Measurements from ENCODE around the gene SWSAP1.
"Not testable (repeated sequence)": the region's sequence is repeated elsewhere in the genome, so short reads cannot be mapped to it uniquely, and the experiment has no call there.

Gene SWSAP1

DNA sequence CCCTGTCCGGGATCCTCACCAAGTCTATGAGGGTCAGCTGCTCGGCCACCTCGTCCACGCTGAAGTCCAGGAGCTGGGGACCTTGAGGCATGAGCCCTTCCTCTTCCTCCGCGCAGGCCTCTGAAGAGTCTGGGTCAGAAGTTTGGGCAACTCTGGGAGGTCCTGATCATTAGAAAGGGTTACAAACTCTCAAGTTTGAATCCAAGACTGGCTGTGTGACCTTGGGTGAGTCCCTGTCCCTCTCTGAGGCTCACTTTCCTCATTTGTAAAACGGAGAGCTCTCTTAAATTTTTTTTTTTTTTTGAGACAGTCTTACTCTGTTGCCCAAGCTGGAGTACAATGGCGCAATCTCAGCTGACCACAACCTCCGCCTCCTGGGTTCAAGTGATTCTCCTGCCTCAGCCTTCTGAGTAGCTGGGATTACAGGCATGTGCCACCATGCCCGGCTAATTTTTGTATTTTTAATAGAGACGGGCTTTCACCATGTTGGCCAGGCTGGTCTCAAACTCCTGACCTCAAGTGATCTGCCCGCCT lies 32.3 kb downstream of the SWSAP1 start:
- not testable (repeated sequence) for H2BK12ac ChIP-seq (ENCODE audit: low read length); H3K23ac ChIP-seq (ENCODE audit: low read length); H2AK5ac ChIP-seq (ENCODE audit: low read length); H4K91ac ChIP-seq (ENCODE audit: low read depth, low read length); H4K8ac ChIP-seq (ENCODE audit: low read depth, low read length); H3K79me1 ChIP-seq (ENCODE audit: low read length); H3K9me3 ChIP-seq (ENCODE audit: insufficient read depth, low read depth, low read length); H3K4me2 ChIP-seq (ENCODE audit: low read length); H3K27ac ChIP-seq (ENCODE audit: low read depth, low read length); H3K4me3 ChIP-seq (ENCODE audit: low read depth, low read length); H2BK120ac ChIP-seq (ENCODE audit: insufficient read depth, low read length, poor library complexity); H4K12ac ChIP-seq (ENCODE audit: low read depth, low read length); H3K4me1 ChIP-seq (ENCODE audit: control insufficient read depth in 1 of 2, insufficient read depth in 2 of 2, low read length in 2 of 2); H2AFZ ChIP-seq (ENCODE audit: insufficient read depth, low read length, poor library complexity); H3K79me2 ChIP-seq (ENCODE audit: control insufficient read depth, insufficient read depth, low read length, poor library complexity); H3K18ac ChIP-seq (ENCODE audit: low read length); DNase-seq; H3K9ac ChIP-seq (ENCODE audit: low read length); H3K14ac ChIP-seq (ENCODE audit: low read length); H3K4ac ChIP-seq (ENCODE audit: low read depth, low read length); H2BK5ac ChIP-seq (ENCODE audit: low read depth, low read length, poor library complexity); H3K27me3 ChIP-seq (ENCODE audit: insufficient read depth, low read length)
- peaks cover 16 to 22% of the 10 kb centered on the region in 2 experiments for H3K36me3 ChIP-seq (ENCODE audit: control insufficient read depth in 1 of 2, insufficient read depth in 2 of 2, low read length in 2 of 2)
- WGBS (ENCODE audit: extremely low coverage, insufficient coverage, insufficient read length), result no CpG with 5 or more reads among the region's 12 CpGs

DNA sequence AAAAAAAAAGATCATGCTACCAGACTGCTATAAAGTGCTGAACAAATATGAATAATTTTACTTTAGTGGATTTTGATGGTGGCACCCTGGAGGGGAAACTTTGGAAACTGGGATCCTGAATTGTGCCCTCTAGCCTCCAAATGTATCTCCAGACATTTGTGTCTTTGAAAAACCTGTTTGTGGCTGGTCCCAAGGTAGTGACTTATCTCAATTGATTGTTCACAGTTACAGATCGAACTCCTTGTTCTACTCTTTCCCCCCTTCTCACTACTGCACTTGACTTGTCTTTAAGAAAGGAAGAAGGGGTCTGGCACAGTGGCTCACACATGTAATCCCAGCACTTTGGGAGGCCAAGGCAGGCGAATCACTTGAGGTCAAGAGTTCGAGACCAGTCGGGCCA lies 34.1 kb downstream of the SWSAP1 start:
- H3K27ac ChIP-seq (ENCODE audit: low read depth, low read length), result no peak overlapping the region
- H4K8ac ChIP-seq (ENCODE audit: low read depth, low read length), result no peak overlapping the region
- H3K14ac ChIP-seq (ENCODE audit: low read length), result no peak overlapping the region
- H3K23ac ChIP-seq (ENCODE audit: low read length), result no peak overlapping the region
- no peak overlapping the region for H4K91ac ChIP-seq (ENCODE audit: low read depth, low read length)
- no peak overlapping the region for H2BK12ac ChIP-seq (ENCODE audit: low read length)
- H3K4me2 ChIP-seq (ENCODE audit: low read length), result no peak overlapping the region
- whole genome bisulfite sequencing (ENCODE audit: extremely low coverage, insufficient coverage, insufficient read length), result no CpG with 5 or more reads among the region's 4 CpGs
- no peak overlapping the region for H2AK5ac ChIP-seq (ENCODE audit: low read length)
- H3K4me1 ChIP-seq (ENCODE audit: control insufficient read depth in 1 of 2, insufficient read depth in 2 of 2, low read length in 2 of 2), result no peaks in the 10 kb centered on the region
- peaks cover 10 to 11% of the 10 kb centered on the region in 2 experiments for H3K36me3 ChIP-seq (ENCODE audit: control insufficient read depth in 1 of 2, insufficient read depth in 2 of 2, low read length in 2 of 2)
- no peak overlapping the region for H3K18ac ChIP-seq (ENCODE audit: low read length)
- H3K4me3 ChIP-seq (ENCODE audit: low read depth, low read length), result no peak overlapping the region
- no peaks in the 10 kb centered on the region for H3K79me2 ChIP-seq (ENCODE audit: control insufficient read depth, insufficient read depth, low read length, poor library complexity)
- H3K9ac ChIP-seq (ENCODE audit: low read length), result no peak overlapping the region
- no peak overlapping the region for H2BK120ac ChIP-seq (ENCODE audit: insufficient read depth, low read length, poor library complexity)
- H3K9me3 ChIP-seq (ENCODE audit: insufficient read depth, low read depth, low read length), result peaks cover 1% of the 10 kb centered on the region
- no peak for DNase-seq
- H4K12ac ChIP-seq (ENCODE audit: low read depth, low read length), result no peak overlapping the region
- no peak overlapping the region for H2AFZ ChIP-seq (ENCODE audit: insufficient read depth, low read length, poor library complexity)
- no peaks in the 10 kb centered on the region for H3K79me1 ChIP-seq (ENCODE audit: low read length)
- H2BK5ac ChIP-seq (ENCODE audit: low read depth, low read length, poor library complexity), result no peak overlapping the region
- H3K27me3 ChIP-seq (ENCODE audit: insufficient read depth, low read length), result no peaks in the 10 kb centered on the region
- H3K4ac ChIP-seq (ENCODE audit: low read depth, low read length), result no peak overlapping the region

DNA sequence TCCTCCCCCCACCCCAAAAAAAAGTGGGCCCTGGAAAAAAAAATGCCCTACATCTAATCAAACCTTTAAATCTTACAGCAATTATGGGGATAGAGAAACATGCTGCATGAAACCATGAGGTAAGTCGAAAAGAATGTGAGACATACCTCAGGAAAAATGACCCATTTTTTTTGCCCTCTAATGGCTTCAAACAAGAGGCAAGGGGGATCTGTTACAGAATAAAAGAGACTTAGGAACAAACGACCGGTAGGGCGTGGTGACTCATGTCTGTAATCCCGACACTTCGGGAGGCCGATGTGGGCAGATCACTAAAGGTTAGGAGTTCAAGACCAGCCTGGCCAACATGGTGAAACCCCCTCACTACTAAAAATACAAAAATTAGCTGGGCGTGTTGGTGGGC lies 36.2 kb downstream of the SWSAP1 start:
- no peaks in the 10 kb centered on the region for H3K9me3 ChIP-seq (ENCODE audit: insufficient read depth, low read depth, low read length)
- no peak overlapping the region for H3K4ac ChIP-seq (ENCODE audit: low read depth, low read length)
- no CpG with 5 or more reads among the region's 8 CpGs for WGBS (ENCODE audit: extremely low coverage, insufficient coverage, insufficient read length)
- no peak overlapping the region for H3K18ac ChIP-seq (ENCODE audit: low read length)
- H4K91ac ChIP-seq (ENCODE audit: low read depth, low read length), result no peak overlapping the region
- H3K79me2 ChIP-seq (ENCODE audit: control insufficient read depth, insufficient read depth, low read length, poor library complexity), result no peaks in the 10 kb centered on the region
- H4K12ac ChIP-seq (ENCODE audit: low read depth, low read length), result no peak overlapping the region
- DNase-seq, result peak; percentile 24 to 60
- no peak overlapping the region for H3K14ac ChIP-seq (ENCODE audit: low read length)
- H3K27me3 ChIP-seq (ENCODE audit: insufficient read depth, low read length), result no peaks in the 10 kb centered on the region
- peak overlapping the region; percentile 29 for H3K27ac ChIP-seq (ENCODE audit: low read depth, low read length)
- H3K4me3 ChIP-seq (ENCODE audit: low read depth, low read length), result no peak overlapping the region
- H2AK5ac ChIP-seq (ENCODE audit: low read length), result no peak overlapping the region
- H3K4me1 ChIP-seq (ENCODE audit: control insufficient read depth in 1 of 2, insufficient read depth in 2 of 2, low read length in 2 of 2), result no peaks in the 10 kb centered on the region
- H2BK12ac ChIP-seq (ENCODE audit: low read length), result no peak overlapping the region
- no peak overlapping the region for H3K9ac ChIP-seq (ENCODE audit: low read length)
- no peak overlapping the region for H2BK120ac ChIP-seq (ENCODE audit: insufficient read depth, low read length, poor library complexity)
- no peak overlapping the region for H3K23ac ChIP-seq (ENCODE audit: low read length)
- H2AFZ ChIP-seq (ENCODE audit: insufficient read depth, low read length, poor library complexity), result no peak overlapping the region
- H3K36me3 ChIP-seq (ENCODE audit: control insufficient read depth in 1 of 2, insufficient read depth in 2 of 2, low read length in 2 of 2), result peaks cover 3 to 5% of the 10 kb centered on the region in 2 experiments
- H3K79me1 ChIP-seq (ENCODE audit: low read length), result no peaks in the 10 kb centered on the region
- no peak overlapping the region for H2BK5ac ChIP-seq (ENCODE audit: low read depth, low read length, poor library complexity)
- no peak overlapping the region for H3K4me2 ChIP-seq (ENCODE audit: low read length)
- no peak overlapping the region for H4K8ac ChIP-seq (ENCODE audit: low read depth, low read length)

DNA sequence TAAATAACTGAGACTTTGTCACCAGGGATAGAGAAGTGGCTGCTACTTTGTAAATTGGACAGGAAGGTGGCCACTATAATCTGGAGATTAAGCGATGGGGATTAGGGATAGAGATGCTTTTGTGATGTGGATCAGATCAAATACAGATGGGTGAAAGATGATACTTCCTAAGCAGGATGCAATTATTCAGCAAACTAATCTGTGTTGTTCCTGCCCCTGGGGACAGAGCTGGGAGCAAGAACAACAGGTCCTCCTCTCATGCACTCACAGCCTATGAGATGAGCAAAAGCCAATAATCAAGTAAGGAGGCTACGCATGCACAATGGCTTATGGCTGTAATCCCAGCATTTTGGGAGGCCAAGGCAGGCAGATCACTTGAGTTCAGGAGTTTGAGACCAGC lies 40.1 kb downstream of the SWSAP1 start:
- Histone ChIP-seq H2AK5ac (ENCODE audit: low read length) (no peak overlapping the region), H3K36me3 (ENCODE audit: control insufficient read depth in 1 of 2, insufficient read depth in 2 of 2, low read length in 2 of 2) (no peaks in the 10 kb centered on the region), H3K14ac (ENCODE audit: low read length) (no peak overlapping the region), H3K9me3 (ENCODE audit: insufficient read depth, low read depth, low read length) (peaks cover 2% of the 10 kb centered on the region), H3K4me2 (ENCODE audit: low read length) (no peak overlapping the region), H3K27ac (ENCODE audit: low read depth, low read length) (no peak overlapping the region), H3K79me1 (ENCODE audit: low read length) (peaks cover 7% of the 10 kb centered on the region), H4K8ac (ENCODE audit: low read depth, low read length) (no peak overlapping the region), H2BK5ac (ENCODE audit: low read depth, low read length, poor library complexity) (no peak overlapping the region), H3K4me1 (ENCODE audit: control insufficient read depth in 1 of 2, insufficient read depth in 2 of 2, low read length in 2 of 2) (peaks cover 3% of the 10 kb centered on the region in 2 experiments), H3K79me2 (ENCODE audit: control insufficient read depth, insufficient read depth, low read length, poor library complexity) (peaks cover 2% of the 10 kb centered on the region), H2AFZ (ENCODE audit: insufficient read depth, low read length, poor library complexity) (no peak overlapping the region), H2BK120ac (ENCODE audit: insufficient read depth, low read length, poor library complexity) (no peak overlapping the region), H3K4me3 (ENCODE audit: low read depth, low read length) (no peak overlapping the region), H3K18ac (ENCODE audit: low read length) (no peak overlapping the region), H3K9ac (ENCODE audit: low read length) (no peak overlapping the region), H3K27me3 (ENCODE audit: insufficient read depth, low read length) (no peaks in the 10 kb centered on the region), H3K4ac (ENCODE audit: low read depth, low read length) (no peak overlapping the region), H2BK12ac (ENCODE audit: low read length) (no peak overlapping the region), H4K12ac (ENCODE audit: low read depth, low read length) (no peak overlapping the region), H3K23ac (ENCODE audit: low read length) (no peak overlapping the region), H4K91ac (ENCODE audit: low read depth, low read length) (no peak overlapping the region)
- no peak for DNase-seq
- no CpG with 5 or more reads among the region's 2 CpGs for WGBS (ENCODE audit: extremely low coverage, insufficient coverage, insufficient read length)

Measured in trophoblast cell (in vitro differentiated cells and primary cell).